Astrocyte of the cerebellum (primary cell): ENCODE results near the gene UBE2Z.
"Not testable (repeated sequence)": the region's sequence is repeated elsewhere in the genome, so short reads cannot be mapped to it uniquely, and the experiment has no call there.

ENCODE experiments used
- DNase-seq: peaks from one replicate; pipeline ENCODE4 v3.0.0-alpha.2; 2011; ENCODE audit warnings: low read depth
- H3K4me3 ChIP-seq: 2 replicates; pipeline ENCODE4 v1.5.1; 2011; ENCODE audit warnings: mild to moderate bottlenecking, low read depth, low read length, moderate library complexity
- in situ Hi-C: cut with HindIII; loops from 2 replicates; pipeline ENCODE4 v1.10.0; 2017; ENCODE audit warnings: low sequenced_read_pairs
- TF ChIP-seq, protein P1 (sequence below): IDR thresholded peaks from 2 replicates; pipeline ENCODE4 v1.5.1; 2012; ENCODE audit warnings: low read length, low read depth, moderate library complexity, mild to moderate bottlenecking; ENCODE audit errors: missing control alignments

The UBE2Z gene

DNA sequence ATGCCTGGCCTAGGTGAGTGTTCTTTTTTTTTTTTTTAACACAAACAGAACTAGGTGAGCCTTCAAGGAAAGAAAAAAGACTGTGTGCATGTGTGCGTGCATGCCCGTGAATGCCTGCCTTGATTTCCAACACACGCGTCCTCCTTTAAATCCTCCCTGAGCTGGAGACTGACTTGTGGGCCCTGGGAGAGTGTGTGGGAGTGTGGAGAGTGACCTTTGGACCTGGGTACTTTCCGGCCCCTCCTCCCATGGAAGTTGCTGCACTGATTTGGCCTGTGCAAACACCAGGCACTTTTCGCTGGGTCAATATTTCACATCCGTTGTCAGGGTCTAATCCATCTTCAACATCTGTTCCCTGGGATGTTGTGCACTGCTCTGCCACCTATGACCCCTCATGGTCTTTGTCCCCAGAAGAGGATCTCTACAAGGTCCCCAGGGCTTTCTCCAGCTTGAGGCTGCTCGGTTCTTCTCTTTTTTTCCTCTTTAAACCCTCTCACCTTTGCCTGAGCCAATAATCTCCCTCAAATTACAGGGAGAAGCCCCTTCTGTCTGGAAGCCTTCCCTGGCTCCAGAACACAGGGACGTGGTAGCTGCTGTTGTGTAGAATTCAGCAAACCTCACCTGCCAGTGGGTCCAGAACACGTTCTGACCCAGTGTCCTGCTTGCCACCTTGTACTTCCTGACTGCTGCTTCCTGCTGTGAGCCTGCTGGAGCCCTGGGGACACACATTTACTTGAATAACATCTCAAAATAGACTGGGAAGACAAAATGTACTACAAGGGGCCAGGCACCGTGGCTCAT, 36.5 kb upstream of the UBE2Z start:
- no peak for DNase-seq
- TF ChIP-seq, protein P1, sequence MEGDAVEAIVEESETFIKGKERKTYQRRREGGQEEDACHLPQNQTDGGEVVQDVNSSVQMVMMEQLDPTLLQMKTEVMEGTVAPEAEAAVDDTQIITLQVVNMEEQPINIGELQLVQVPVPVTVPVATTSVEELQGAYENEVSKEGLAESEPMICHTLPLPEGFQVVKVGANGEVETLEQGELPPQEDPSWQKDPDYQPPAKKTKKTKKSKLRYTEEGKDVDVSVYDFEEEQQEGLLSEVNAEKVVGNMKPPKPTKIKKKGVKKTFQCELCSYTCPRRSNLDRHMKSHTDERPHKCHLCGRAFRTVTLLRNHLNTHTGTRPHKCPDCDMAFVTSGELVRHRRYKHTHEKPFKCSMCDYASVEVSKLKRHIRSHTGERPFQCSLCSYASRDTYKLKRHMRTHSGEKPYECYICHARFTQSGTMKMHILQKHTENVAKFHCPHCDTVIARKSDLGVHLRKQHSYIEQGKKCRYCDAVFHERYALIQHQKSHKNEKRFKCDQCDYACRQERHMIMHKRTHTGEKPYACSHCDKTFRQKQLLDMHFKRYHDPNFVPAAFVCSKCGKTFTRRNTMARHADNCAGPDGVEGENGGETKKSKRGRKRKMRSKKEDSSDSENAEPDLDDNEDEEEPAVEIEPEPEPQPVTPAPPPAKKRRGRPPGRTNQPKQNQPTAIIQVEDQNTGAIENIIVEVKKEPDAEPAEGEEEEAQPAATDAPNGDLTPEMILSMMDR: no peak
- in situ Hi-C loops: no loop called here
- no peak overlapping the region for H3K4me3 ChIP-seq

DNA sequence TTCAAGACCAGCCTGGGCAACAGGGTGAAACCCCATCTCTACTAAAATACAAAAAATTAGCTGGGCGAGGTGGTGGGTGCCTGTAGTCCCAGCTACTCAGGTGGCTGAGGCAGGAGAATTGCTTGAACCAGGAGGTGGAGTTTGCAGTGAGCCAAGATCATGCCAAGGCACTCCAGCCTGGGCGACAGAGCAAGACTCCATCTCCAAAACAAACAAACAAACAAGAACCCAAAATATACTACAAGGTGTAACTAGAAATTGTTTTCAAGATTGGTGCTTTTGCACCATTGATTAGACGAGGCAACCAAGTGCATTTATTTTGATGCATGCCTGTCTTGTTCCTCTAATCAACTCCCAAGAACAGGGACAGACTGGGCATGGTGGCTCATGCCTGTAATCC, 35.8 kb upstream of the UBE2Z start:
- in situ Hi-C loops, H3K4me3 ChIP-seq, DNase-seq: not testable (repeated sequence)

DNA sequence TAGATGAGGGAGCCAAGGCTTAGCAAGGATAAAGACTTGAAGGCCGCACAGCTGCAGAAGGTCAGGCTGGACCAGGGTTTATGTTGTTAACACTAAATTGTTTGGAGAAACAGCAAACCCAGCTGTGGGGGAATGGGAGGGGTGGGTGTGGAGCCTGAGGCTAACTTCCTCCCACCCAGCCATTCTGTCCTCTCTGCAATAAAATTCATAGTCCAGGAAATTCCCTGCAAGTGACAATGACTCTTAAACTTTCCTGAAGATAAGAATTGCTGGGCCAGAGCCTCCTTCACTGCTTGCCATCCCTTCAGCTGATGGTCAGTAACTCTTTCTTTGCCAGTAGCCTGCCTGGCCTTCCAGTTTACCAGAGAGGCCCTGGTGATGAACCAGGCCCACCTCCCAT, 35.0 kb upstream of the UBE2Z start:
- no peak for DNase-seq
- no peak overlapping the region for H3K4me3 ChIP-seq
- in situ Hi-C loops: no loop called here
- TF ChIP-seq, protein P1: no peak

- no peak for DNase-seq
- TF ChIP-seq, protein P1: no peak
- no peak overlapping the region for H3K4me3 ChIP-seq
- in situ Hi-C loops: no loop called here
These were observed 34.3 kb upstream of the UBE2Z start for GRCh38 chr17:48873696-48874443.

GRCh38 chr17:48878920-48879898, 29.0 kb upstream of the UBE2Z start:
- DNase-seq: peak; percentile 61
- TF ChIP-seq, protein P1: peak; percentile 98
- H3K4me3 ChIP-seq: no peak overlapping the region
- in situ Hi-C loops: no loop called here

GRCh38 chr17:48882272-48882671, 25.9 kb upstream of the UBE2Z start:
- TF ChIP-seq, protein P1: no peak
- no peak overlapping the region for H3K4me3 ChIP-seq
- in situ Hi-C loops: loop anchor here (5.0 kb wide), 1 partner anchor 80 kb away; no protein-coding TSS in a partner anchor
- no peak for DNase-seq
